ENCODE results near the gene RAX.
A peak's percentile ranks its signal among the peaks of the same experiment; 100 is the strongest.

Gene RAX

DNA sequence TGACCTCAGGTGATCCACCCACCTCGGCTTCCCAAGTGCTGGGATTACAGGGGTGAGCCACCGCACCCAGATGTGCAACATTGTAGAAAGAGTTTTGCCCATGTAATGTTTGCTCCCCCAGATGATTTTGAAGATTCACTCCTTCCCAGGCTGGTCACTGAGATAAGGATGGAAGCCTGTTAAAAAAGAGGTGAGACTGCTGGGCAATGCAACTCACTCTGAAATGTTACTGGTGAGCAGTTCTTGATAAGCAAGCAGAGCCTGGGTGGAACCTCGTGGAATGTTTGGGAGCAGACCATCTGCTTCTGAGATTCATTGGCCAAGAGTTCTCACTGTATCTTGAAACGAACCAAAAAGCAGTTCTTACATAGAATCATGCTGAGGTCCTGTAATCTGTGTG lies 33.6 kb downstream of the RAX start:
- DNase-seq: no peak

DNA sequence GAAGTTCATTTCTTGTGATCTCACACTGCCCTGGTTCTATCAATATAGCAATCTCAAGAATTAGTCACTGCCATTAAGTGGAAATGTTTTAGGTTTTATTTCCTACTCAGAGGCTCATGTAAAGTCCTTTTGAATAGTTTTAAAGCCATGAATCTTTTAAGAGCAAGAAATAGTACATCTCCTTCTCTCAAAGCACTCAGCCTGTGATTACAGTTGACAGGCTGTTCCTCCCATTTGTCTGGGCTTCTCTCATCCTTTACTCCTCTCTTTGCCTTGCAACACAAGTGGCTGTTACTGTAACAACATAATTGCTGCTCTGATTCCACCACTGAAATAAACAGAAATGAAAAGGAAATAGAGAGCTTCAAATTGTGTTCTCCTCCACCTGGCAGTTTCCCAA lies 34.9 kb downstream of the RAX start:
- no peak for DNase-seq

GRCh38 chr18:59233017-59233410 lies 40.2 kb downstream of the RAX start:
- DNase-seq: no peak

- DNase-seq: no peak
These were observed 40.8 kb downstream of the RAX start for GRCh38 chr18:59232309-59233016.

- no peak for DNase-seq
These were observed 41.4 kb downstream of the RAX start for GRCh38 chr18:59231877-59232276.

DNA sequence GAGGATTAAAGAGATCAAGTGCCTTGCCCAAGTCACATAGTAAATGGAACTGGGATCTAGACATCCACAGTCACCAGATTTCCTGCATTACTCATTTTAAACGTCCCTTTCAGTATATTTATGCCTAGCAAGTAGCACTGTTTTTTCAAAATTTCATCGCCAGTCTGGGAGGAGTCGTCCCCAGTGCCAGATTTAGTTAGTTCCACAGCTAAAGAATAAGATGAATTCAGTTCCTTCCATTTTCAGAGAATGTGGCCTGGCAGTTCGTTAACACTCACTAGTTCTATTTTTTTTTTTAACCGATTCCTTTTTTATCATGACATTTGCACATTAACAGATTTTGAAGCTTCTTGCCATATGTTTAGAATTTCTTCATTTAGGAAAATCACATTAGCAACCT lies 42.1 kb downstream of the RAX start:
- no peak for DNase-seq

- no peak for DNase-seq
These were observed 43.4 kb downstream of the RAX start for GRCh38 chr18:59229701-59230443.

- no peak for DNase-seq
These were observed 44.1 kb downstream of the RAX start for GRCh38 chr18:59229191-59229590.

DNA sequence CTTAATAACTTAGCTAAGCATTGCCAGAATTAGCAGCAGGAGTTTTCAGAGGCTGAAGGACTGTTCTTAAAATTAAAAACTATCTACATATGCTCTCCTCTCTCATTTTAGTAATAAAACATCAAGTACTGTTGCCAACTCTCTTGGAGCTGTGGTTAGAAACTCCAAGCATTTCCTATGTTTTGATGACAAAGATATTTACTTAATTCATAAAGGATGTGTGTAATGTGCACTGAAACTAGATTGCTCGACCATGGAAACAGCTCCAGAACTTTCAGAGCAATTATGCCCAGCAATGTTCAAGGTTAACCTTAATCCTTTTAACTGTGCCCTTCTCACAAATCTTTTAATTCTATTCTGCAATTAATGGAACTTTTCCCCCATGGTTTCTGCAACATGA lies 44.9 kb downstream of the RAX start:
- no peak for DNase-seq

- no peak for DNase-seq
These were observed 50.9 kb downstream of the RAX start for GRCh38 chr18:59222341-59222740.

GRCh38 chr18:59220784-59221765 lies 52.2 kb downstream of the RAX start:
- DNase-seq: peak; percentile 45

- DNase-seq: no peak
These were observed 53.0 kb downstream of the RAX start for GRCh38 chr18:59220164-59220783.

DNA sequence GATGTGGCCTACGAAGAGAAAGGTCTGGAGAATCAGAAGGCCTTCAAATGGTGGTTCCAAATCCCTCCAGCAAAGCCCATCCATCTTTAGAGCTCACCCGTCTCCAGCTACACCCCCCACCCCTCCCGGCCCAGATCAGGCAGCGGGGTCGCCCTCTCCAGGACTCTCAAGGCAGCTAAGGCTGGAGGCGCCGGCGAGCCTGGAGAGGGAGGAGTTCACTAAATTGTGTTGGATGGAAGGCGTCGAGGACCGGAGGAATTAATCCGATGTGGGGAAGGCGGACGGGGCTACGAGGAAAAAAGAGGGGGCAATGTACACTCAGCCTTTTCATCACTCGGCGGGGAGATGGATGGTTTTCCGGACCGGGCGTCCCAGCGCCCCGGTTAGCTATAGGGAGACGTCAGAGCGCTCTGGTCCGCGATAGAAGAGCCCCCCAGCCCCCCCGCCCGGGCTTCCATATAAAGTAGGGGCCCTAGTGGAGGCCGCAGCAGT lies 53.5 kb downstream of the RAX start, which contains the start of gene GRP:
GRP (plus strand) TSS at position 487 of the 492 bp plus-strand sequence. CDS start 108 bp downstream, outside the sequence.
- DNase-seq: no peak

GRCh38 chr18:59218018-59218417 lies 55.2 kb downstream of the RAX start:
- DNase-seq: no peak

Measured in left hindlimb (tissue), 1 donor.